ENCODE measurements around the gene LIMK1.

GRCh38 chr7:74044366-74045350 lies 38.9 kb upstream of the LIMK1 start:
- TF ChIP-seq EZH2 (IDR thresholded peaks at IDR 0.05; ENCODE audit: borderline replicate concordance, low read length) = no peak
- no peak for TF ChIP-seq CTCF (IDR thresholded peaks at IDR 0.05; ENCODE audit: low read length)
